H1 (cell line): ENCODE results near the gene ELOVL4. TPM values are rescaled to one million over a fixed set of nuclear protein-coding genes. Genes with fewer than 3 reads are reported as not detected.

Experiments used
- EP300 ChIP-seq, 2 experiments: IDR thresholded peaks; 1 replicate in 1 of 2; 2 replicates in 1 of 2; pipeline ENCODE4 v1.6.1; 2011 to 2012; ENCODE audit warnings: low read depth in 2 of 2, low read length in 2 of 2, mild to moderate bottlenecking in 2 of 2, borderline replicate concordance in 1 of 2, inconsistent platforms in 1 of 2, moderate library complexity in 1 of 2
- HDAC2 ChIP-seq, 2 experiments: fragments of 300-600 bp in 1 of 2; sonication (generic) in 1 of 2; IDR thresholded peaks; 2 replicates each; pipeline ENCODE4 v1.6.1; 2011 to 2012; ENCODE audit warnings: low read depth in 2 of 2, low read length in 2 of 2, mild to moderate bottlenecking in 2 of 2, moderate library complexity in 2 of 2, borderline replicate concordance in 1 of 2, inconsistent platforms in 1 of 2
- JUN ChIP-seq: IDR thresholded peaks from 2 replicates; pipeline ENCODE4 v1.6.1; 2011; ENCODE audit warnings: low read depth, mild to moderate bottlenecking, improper control_type of control experiment, low read length
- KDM4A ChIP-seq: IDR thresholded peaks from one replicate; pipeline ENCODE4 v1.7.1; 2012; ENCODE audit warnings: low read depth, mild to moderate bottlenecking, moderate library complexity, low read length, inconsistent platforms; ENCODE audit not compliant: severe bottlenecking
- SP4 ChIP-seq: IDR thresholded peaks from 2 replicates; pipeline ENCODE4 v1.6.1; 2012; ENCODE audit warnings: low read length, inconsistent platforms
- polyA plus RNA-seq, 7 experiments: library from polyadenylated mRNA; depleted of rRNA in 3 of 7; stranded (reverse) in 5 of 7; unstranded in 2 of 7; fragments of >200 nt in 5 of 7; fragments of 200-250 nt in 2 of 7; gene quantifications; 1 replicate in 5 of 7; 2 replicates in 1 of 7; 4 replicates in 1 of 7; pipeline versions ENCODE4 v1.2.1 to v1.2.3, GENCODE V29; 2011 to 2013; ENCODE audit warnings: missing spikeins in 2 of 7, mixed read lengths in 2 of 7
- total RNA-seq: library from RNA; stranded (reverse); fragmentation: NEBNext Ultra II Directional; extraction: Animal tissue kit (Norgen Biotek cat#: 25700); gene quantifications from 2 replicates; pipeline ENCODE4 v1.2.1, GENCODE V29; 2021

ELOVL4 gene
- total and polyA plus RNA-seq, 2 of the 8 experiments (the other 6 are each of a cell fraction or from before 2014, with no cell fraction given) = 2.0 to 15.0 TPM

DNA sequence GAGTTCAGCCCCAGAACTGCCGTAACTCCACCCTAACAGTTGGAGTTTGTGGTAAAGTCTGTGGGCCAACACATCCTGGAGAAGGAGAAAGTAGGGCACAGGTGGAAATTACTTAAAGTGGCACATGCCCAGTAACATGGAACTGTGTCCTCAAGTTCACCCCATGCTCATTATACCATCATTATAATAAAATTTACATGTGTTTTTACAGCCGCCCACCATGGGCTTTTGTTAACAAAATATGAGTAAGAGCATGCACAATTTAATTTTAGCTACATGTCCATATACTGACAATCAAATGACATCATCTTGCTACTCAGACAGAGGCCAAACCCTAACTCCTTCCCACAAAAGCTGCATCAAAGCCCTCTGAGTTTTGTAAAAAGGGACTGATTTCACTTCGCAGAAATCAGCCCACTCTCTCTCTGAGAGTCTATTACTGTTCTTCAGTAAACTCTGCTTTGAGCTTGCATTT, 17.3 kb upstream of the ELOVL4 start (continued):
- TF ChIP-seq EP300 (IDR thresholded peaks at IDR 0.05; ENCODE audit: borderline replicate concordance in 1 of 2, low read depth in 2 of 2, low read length in 2 of 2) = no peak
- no peak for TF ChIP-seq JUN
- TF ChIP-seq KDM4A = no peak
- no peak for TF ChIP-seq HDAC2 (IDR thresholded peaks at IDR 0.05; ENCODE audit: borderline replicate concordance in 1 of 2, low read depth in 2 of 2, low read length in 2 of 2)
- TF ChIP-seq SP4 = no peak
